ENCODE measurements around the gene BARX1. TPM values are rescaled to one million over a fixed set of nuclear protein-coding genes. Genes with fewer than 3 reads are reported as not detected.
"Not testable (repeated sequence)": the region's sequence is repeated elsewhere in the genome, so short reads cannot be mapped to it uniquely, and the experiment has no call there.

Gene BARX1
- total RNA-seq, 1 donor from 2014 or later = 0.52 TPM

GRCh38 chr9:93976973-93977372 lies 21.8 kb upstream of the BARX1 start:
- H3K36me3 Mint-ChIP-seq (ENCODE audit: low read depth) = no peaks in the 10 kb centered on the region
- H3K4me3 Mint-ChIP-seq (ENCODE audit: low read depth) = no peak overlapping the region
- peaks cover 7% of the 10 kb centered on the region for H3K27me3 Mint-ChIP-seq (ENCODE audit: low read depth)
- intact Hi-C loops (cut with micrococcal nuclease) = no loop called here
- no peaks in the 10 kb centered on the region for H3K4me1 Mint-ChIP-seq (ENCODE audit: low read depth)
- no peaks in the 10 kb centered on the region for H3K9me3 Mint-ChIP-seq
- no peak for DNase-seq (ENCODE audit: low spot score)
- no peak overlapping the region for H3K27ac Mint-ChIP-seq

- Mint-ChIP-seq H3K4me1 (ENCODE audit: low read depth) (no peaks in the 10 kb centered on the region), H3K27ac (no peak overlapping the region), H3K4me3 (ENCODE audit: low read depth) (no peak overlapping the region), H3K36me3 (ENCODE audit: low read depth) (no peaks in the 10 kb centered on the region), H3K9me3 (no peaks in the 10 kb centered on the region), H3K27me3 (ENCODE audit: low read depth) (peaks cover 6% of the 10 kb centered on the region)
- DNase-seq (ENCODE audit: low spot score) = no peak
- intact Hi-C loops (cut with micrococcal nuclease) = no loop called here
Measured at GRCh38 chr9:93976081-93976480, 20.9 kb upstream of the BARX1 start.

- H3K36me3 Mint-ChIP-seq (ENCODE audit: low read depth) = no peaks in the 10 kb centered on the region
- no peak for DNase-seq (ENCODE audit: low spot score)
- no peaks in the 10 kb centered on the region for H3K4me1 Mint-ChIP-seq (ENCODE audit: low read depth)
- no peak overlapping the region for H3K27ac Mint-ChIP-seq
- intact Hi-C loops (cut with micrococcal nuclease) = no loop called here
- H3K27me3 Mint-ChIP-seq (ENCODE audit: low read depth) = peaks cover 6% of the 10 kb centered on the region
- H3K4me3 Mint-ChIP-seq (ENCODE audit: low read depth) = no peak overlapping the region
- no peaks in the 10 kb centered on the region for H3K9me3 Mint-ChIP-seq
Measured at GRCh38 chr9:93975262-93975661, 20.1 kb upstream of the BARX1 start.

DNA sequence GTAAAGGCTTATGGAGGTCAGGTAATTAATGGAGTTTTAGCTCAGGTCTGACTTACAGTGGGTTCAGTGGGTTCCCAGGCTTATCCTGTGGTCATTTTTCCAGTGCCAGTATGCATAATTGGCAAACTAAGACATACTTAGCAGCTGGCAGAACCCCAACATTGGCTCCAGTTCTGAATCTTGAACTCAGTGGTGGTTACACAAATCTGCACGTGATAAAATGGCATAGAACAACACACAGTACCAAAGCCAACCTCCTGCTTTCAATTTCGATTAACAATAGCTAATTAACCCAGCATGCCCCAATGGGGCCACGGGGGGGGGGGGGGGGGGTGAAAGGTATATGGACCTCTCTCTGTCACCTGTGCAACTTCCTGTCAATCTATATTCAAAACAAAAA lies 19.0 kb upstream of the BARX1 start:
- Mint-ChIP-seq H3K27me3 (ENCODE audit: low read depth) (peaks cover 6% of the 10 kb centered on the region), H3K27ac (no peak overlapping the region)

GRCh38 chr9:93972655-93973054 lies 17.5 kb upstream of the BARX1 start:
- H3K36me3 Mint-ChIP-seq (ENCODE audit: low read depth); H3K4me3 Mint-ChIP-seq (ENCODE audit: low read depth): not testable (repeated sequence)

More for the DNA sequence above, 19.0 kb upstream of the BARX1 start:
- Mint-ChIP-seq H3K36me3 (ENCODE audit: low read depth) (no peaks in the 10 kb centered on the region), H3K9me3 (no peaks in the 10 kb centered on the region), H3K4me1 (ENCODE audit: low read depth) (no peaks in the 10 kb centered on the region), H3K4me3 (ENCODE audit: low read depth) (no peak overlapping the region)
- no peak for DNase-seq (ENCODE audit: low spot score)
- intact Hi-C loops (cut with micrococcal nuclease) = no loop called here

GRCh38 chr9:93969328-93969661 lies 14.1 kb upstream of the BARX1 start:
- H3K27ac Mint-ChIP-seq = no peak overlapping the region
- intact Hi-C loops (cut with micrococcal nuclease) = loop anchor here (10.0 kb wide), 1 partner anchor 814 kb away; no protein-coding TSS in a partner anchor
- no peaks in the 10 kb centered on the region for H3K4me1 Mint-ChIP-seq (ENCODE audit: low read depth)
- H3K4me3 Mint-ChIP-seq (ENCODE audit: low read depth) = no peak overlapping the region
- H3K27me3 Mint-ChIP-seq (ENCODE audit: low read depth) = no peaks in the 10 kb centered on the region
- H3K36me3 Mint-ChIP-seq (ENCODE audit: low read depth) = no peaks in the 10 kb centered on the region
- no peak for DNase-seq (ENCODE audit: low spot score)
- H3K9me3 Mint-ChIP-seq = no peaks in the 10 kb centered on the region

More at GRCh38 chr9:93972655-93973054, 17.5 kb upstream of the BARX1 start:
- H3K27me3 Mint-ChIP-seq (ENCODE audit: low read depth); DNase-seq (ENCODE audit: low spot score); intact Hi-C loops (cut with micrococcal nuclease); H3K9me3 Mint-ChIP-seq; H3K27ac Mint-ChIP-seq; H3K4me1 Mint-ChIP-seq (ENCODE audit: low read depth): not testable (repeated sequence)

GRCh38 chr9:93968451-93969327 lies 13.5 kb upstream of the BARX1 start:
- H3K4me1 Mint-ChIP-seq (ENCODE audit: low read depth) = no peaks in the 10 kb centered on the region
- H3K27ac Mint-ChIP-seq = no peak overlapping the region
- no peak overlapping the region for H3K4me3 Mint-ChIP-seq (ENCODE audit: low read depth)
- H3K27me3 Mint-ChIP-seq (ENCODE audit: low read depth) = no peaks in the 10 kb centered on the region
- no peak for DNase-seq (ENCODE audit: low spot score)
- intact Hi-C loops (cut with micrococcal nuclease) = loop anchor here (10.0 kb wide), 1 partner anchor 814 kb away; no protein-coding TSS in a partner anchor
- no peaks in the 10 kb centered on the region for H3K9me3 Mint-ChIP-seq
- H3K36me3 Mint-ChIP-seq (ENCODE audit: low read depth) = no peaks in the 10 kb centered on the region

DNA sequence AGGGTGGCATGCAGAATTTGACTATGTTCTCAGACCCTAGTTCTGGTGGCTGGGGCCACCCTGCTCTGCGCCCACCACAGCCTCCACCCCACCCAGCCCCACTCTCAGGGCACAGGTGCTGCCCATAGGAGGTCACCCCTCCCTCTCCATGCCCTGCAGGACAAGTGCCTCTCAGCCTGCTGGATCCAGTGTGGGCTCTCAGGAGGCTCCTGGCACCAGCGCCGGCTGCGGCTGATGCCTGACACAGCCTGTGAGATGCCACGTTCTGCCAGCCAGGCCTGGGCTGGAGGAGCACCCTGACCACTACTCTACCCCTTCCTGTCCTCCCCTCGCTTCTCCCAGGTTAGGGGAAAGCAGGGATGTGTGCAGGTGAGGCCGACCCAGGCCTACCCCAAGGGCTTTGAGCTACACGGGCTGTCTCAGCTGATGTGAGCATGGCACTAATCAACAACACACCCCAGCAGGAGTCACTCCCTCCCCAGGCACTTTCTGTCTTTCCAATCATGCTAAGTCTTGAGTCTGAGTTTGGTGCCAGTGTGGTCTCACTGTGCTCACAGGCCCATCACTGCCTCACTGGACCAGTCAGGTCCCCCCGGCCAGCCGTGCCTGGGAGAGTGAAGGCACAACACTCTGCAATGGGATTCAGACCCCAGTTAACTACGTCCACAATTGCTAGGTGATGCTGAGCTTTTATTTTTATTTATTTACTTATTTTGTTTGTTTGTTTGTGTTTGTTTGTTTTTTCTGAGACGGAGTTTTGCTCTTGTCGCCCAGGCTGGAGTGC lies 12.1 kb upstream of the BARX1 start:
- peaks cover 10% of the 10 kb centered on the region for H3K4me1 Mint-ChIP-seq (ENCODE audit: low read depth)
- no peaks in the 10 kb centered on the region for H3K9me3 Mint-ChIP-seq
- H3K27ac Mint-ChIP-seq = no peak overlapping the region
- intact Hi-C loops (cut with micrococcal nuclease) = loop anchor here (10.0 kb wide), 1 partner anchor 812 kb away; no protein-coding TSS in a partner anchor
- H3K4me3 Mint-ChIP-seq (ENCODE audit: low read depth) = no peak overlapping the region
- H3K36me3 Mint-ChIP-seq (ENCODE audit: low read depth) = no peaks in the 10 kb centered on the region
- peaks cover 5% of the 10 kb centered on the region for H3K27me3 Mint-ChIP-seq (ENCODE audit: low read depth)
- no peak for DNase-seq (ENCODE audit: low spot score)

GRCh38 chr9:93965830-93966577 lies 10.8 kb upstream of the BARX1 start:
- peaks cover 14% of the 10 kb centered on the region for H3K4me1 Mint-ChIP-seq (ENCODE audit: low read depth)

DNA sequence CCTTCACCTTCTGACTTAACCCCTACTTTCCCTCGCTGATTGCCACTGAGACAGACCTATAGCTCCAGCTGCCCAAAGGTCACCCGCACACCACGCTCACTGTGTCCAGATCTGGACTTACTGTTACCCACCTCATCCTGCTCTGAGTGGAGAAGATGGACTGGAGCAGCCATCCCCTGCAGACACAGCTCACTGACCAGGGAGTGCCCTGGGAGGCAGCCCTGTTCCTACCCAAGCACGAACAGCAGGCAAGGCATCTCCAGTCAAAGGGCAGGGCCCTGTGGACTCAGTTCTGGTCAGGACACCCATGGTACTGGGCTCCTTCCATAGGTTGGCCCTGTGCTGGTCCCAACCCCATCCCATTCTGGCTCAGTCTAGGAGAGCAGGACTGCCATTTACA lies 9.5 kb upstream of the BARX1 start:
- peaks cover 28% of the 10 kb centered on the region for H3K27me3 Mint-ChIP-seq (ENCODE audit: low read depth)
- intact Hi-C loops (cut with micrococcal nuclease) = loop anchor here (10.0 kb wide), 1 partner anchor 810 kb away; no protein-coding TSS in a partner anchor

More at GRCh38 chr9:93965830-93966577, 10.8 kb upstream of the BARX1 start:
- Mint-ChIP-seq H3K4me3 (ENCODE audit: low read depth) (no peak overlapping the region), H3K36me3 (ENCODE audit: low read depth) (peaks cover 2% of the 10 kb centered on the region), H3K9me3 (no peaks in the 10 kb centered on the region), H3K27ac (no peak overlapping the region), H3K27me3 (ENCODE audit: low read depth) (peaks cover 16% of the 10 kb centered on the region)
- DNase-seq (ENCODE audit: low spot score) = peak; percentile 7
- intact Hi-C loops (cut with micrococcal nuclease) = loop anchor here (10.0 kb wide), 1 partner anchor 811 kb away; no protein-coding TSS in a partner anchor

GRCh38 chr9:93963969-93964368 lies 8.8 kb upstream of the BARX1 start:
- Mint-ChIP-seq H3K27ac (no peak overlapping the region), H3K4me1 (ENCODE audit: low read depth) (peaks cover 22% of the 10 kb centered on the region), H3K36me3 (ENCODE audit: low read depth) (peaks cover 5% of the 10 kb centered on the region), H3K9me3 (no peaks in the 10 kb centered on the region), H3K27me3 (ENCODE audit: low read depth) (peaks cover 33% of the 10 kb centered on the region), H3K4me3 (ENCODE audit: low read depth) (no peak overlapping the region)
- intact Hi-C loops (cut with micrococcal nuclease) = loop anchor here (1.0 to 10.0 kb wide), 3 partner anchors 137 to 809 kb away; no protein-coding TSS in a partner anchor
- DNase-seq (ENCODE audit: low spot score) = no peak

More for the DNA sequence above, 9.5 kb upstream of the BARX1 start:
- peak; percentile 4 for DNase-seq (ENCODE audit: low spot score)
- Mint-ChIP-seq H3K4me1 (ENCODE audit: low read depth) (peaks cover 18% of the 10 kb centered on the region), H3K27ac (no peak overlapping the region), H3K9me3 (no peaks in the 10 kb centered on the region), H3K4me3 (ENCODE audit: low read depth) (no peak overlapping the region), H3K36me3 (ENCODE audit: low read depth) (peaks cover 5% of the 10 kb centered on the region)

GRCh38 chr9:93963489-93963888 lies 8.3 kb upstream of the BARX1 start:
- H3K4me1 Mint-ChIP-seq (ENCODE audit: low read depth) = peaks cover 26% of the 10 kb centered on the region
- H3K36me3 Mint-ChIP-seq (ENCODE audit: low read depth); H3K4me3 Mint-ChIP-seq (ENCODE audit: low read depth); H3K9me3 Mint-ChIP-seq; H3K27ac Mint-ChIP-seq; DNase-seq (ENCODE audit: low spot score): not testable (repeated sequence)
- H3K27me3 Mint-ChIP-seq (ENCODE audit: low read depth) = peaks cover 37% of the 10 kb centered on the region
- intact Hi-C loops (cut with micrococcal nuclease) = loop anchor here (1.0 to 10.0 kb wide), 3 partner anchors 137 to 809 kb away; no protein-coding TSS in a partner anchor
